Hepatocyte (in vitro differentiated cells): ENCODE measurements around the gene CD300A. TPM values are rescaled to one million over a fixed set of nuclear protein-coding genes. Genes with fewer than 3 reads are reported as not detected.

Experiments used
- DNase-seq: peaks from one replicate; pipeline ENCODE4 v3.0.0-alpha.2; 2016; ENCODE audit warnings: low spot score
- H2AFZ ChIP-seq: fragments of 200-600 bp; sonication (generic); 2 replicates; pipeline ENCODE4 v1.6.0; 2016; ENCODE audit warnings: antibody characterized with exemption, mild to moderate bottlenecking
- H3K27ac ChIP-seq: fragments of 200-600 bp; sonication (generic); 2 replicates; pipeline ENCODE4 v1.5.1; 2016; ENCODE audit warnings: mild to moderate bottlenecking
- H3K27me3 ChIP-seq: fragments of 200-600 bp; sonication (generic); 2 replicates; pipeline ENCODE4 v1.6.1; 2016
- H3K36me3 ChIP-seq: fragments of 200-600 bp; sonication (generic); replicated peaks from 2 replicates; pipeline ENCODE4 v1.5.1; 2016; ENCODE audit warnings: low read depth; ENCODE audit not compliant: insufficient read depth
- H3K4me1 ChIP-seq: fragments of 200-600 bp; sonication (generic); 2 replicates; pipeline ENCODE4 v1.5.1; 2016; ENCODE audit warnings: mild to moderate bottlenecking, moderate library complexity; ENCODE audit not compliant: insufficient read depth
- H3K4me2 ChIP-seq: fragments of 200-600 bp; sonication (generic); 2 replicates; pipeline ENCODE4 v1.6.0; 2016
- H3K4me3 ChIP-seq: fragments of 200-600 bp; sonication (generic); 2 replicates; pipeline ENCODE4 v1.5.1; 2016; ENCODE audit warnings: mild to moderate bottlenecking
- H3K79me2 ChIP-seq: fragments of 200-600 bp; sonication (generic); 2 replicates; pipeline ENCODE4 v1.6.0; 2017; ENCODE audit warnings: mild to moderate bottlenecking
- H3K9me2 ChIP-seq: fragments of 200-600 bp; sonication (generic); replicated peaks from 2 replicates; pipeline ENCODE4 v1.6.0; 2017; ENCODE audit warnings: mild to moderate bottlenecking; ENCODE audit not compliant: insufficient read depth
- H3K9me3 ChIP-seq: fragments of 200-600 bp; sonication (generic); 2 replicates; pipeline ENCODE4 v1.5.1; 2016; ENCODE audit warnings: low read depth, mild to moderate bottlenecking
- H4K20me1 ChIP-seq: fragments of 200-600 bp; sonication (generic); 2 replicates; pipeline ENCODE4 v1.6.0; 2016; ENCODE audit warnings: mild to moderate bottlenecking; ENCODE audit not compliant: insufficient read depth, poor library complexity, severe bottlenecking
- EZH2 ChIP-seq: fragments of 200-600 bp; sonication (generic); IDR thresholded peaks from 2 replicates; pipeline ENCODE4 v1.6.1; 2016; ENCODE audit warnings: antibody characterized with exemption, mild to moderate bottlenecking, borderline replicate concordance
- EZH2phosphoT487 ChIP-seq: fragments of 200-600 bp; sonication (generic); IDR thresholded peaks from one replicate; pipeline ENCODE4 v1.6.1; 2018; ENCODE audit warnings: antibody characterized with exemption, mild to moderate bottlenecking, low read depth, moderate library complexity; ENCODE audit not compliant: unreplicated experiment, severe bottlenecking
- WGBS: methylation state at CpG from one replicate; pipeline ENCODE4 v1.1.6; 2016; ENCODE audit warnings: low lambda C conversion rate; ENCODE audit errors: missing lambda C conversion rate; 5-methylcytosine and 5-hydroxymethylcytosine counted together
- polyA plus RNA-seq: library from polyadenylated mRNA; unstranded; fragments of >200 nt; fragmentation: Nextera tagmentation; extraction: Ambion mirVana; gene quantifications from 2 replicates; pipeline ENCODE4 v1.2.1, GENCODE V29; 2016
- total RNA-seq: library from RNA; depleted of rRNA; stranded (reverse); fragments of >200 nt; gene quantifications from 2 replicates; pipeline ENCODE4 v1.2.3, GENCODE V29; 2014
- TF ChIP-seq, protein P1 (sequence below): fragments of 200-600 bp; sonication (generic); IDR thresholded peaks from 2 replicates; pipeline ENCODE4 v1.5.1; 2016; ENCODE audit warnings: antibody characterized with exemption, mild to moderate bottlenecking; ENCODE audit not compliant: poor library complexity

Gene CD300A
- total and polyA plus RNA-seq, 2 experiments from 2014 or later = 0.22 to 1.1 TPM

DNA sequence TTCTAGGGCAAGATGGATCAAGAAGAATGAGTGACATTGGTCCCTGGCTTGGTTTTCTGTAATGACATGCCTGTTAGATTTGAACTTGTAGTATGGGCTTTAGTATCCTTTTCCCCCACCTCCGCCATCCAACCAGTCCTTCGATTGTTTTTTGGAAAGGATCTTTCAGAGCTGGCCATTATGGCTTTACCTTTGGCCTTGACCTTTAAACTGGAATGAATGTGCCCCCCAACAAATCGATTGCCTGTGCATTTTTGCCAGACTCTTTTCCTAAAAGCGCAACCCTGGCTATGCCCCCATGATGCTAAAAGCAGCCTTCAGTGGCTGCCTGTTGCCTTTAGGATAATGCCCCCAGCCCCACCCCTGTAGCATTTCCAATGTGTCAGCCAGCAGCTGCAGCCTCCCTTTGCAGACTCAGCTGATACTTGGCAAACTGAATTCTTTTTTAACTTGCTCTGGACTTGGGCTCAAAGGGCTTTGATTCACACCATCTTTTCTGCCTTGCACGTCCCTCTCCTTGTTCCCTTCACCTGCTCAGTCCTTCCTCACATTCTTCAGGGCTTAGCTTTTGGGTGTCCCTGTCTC is 30.6 kb upstream of the CD300A start:
- Histone ChIP-seq H3K36me3 (no peaks in the 10 kb centered on the region), H2AFZ (no peak overlapping the region), H3K4me3 (no peak overlapping the region), H3K4me1 (peaks cover 31% of the 10 kb centered on the region), H4K20me1 (peaks cover 24% of the 10 kb centered on the region), H3K79me2 (peaks cover 86% of the 10 kb centered on the region), H3K9me2 (no peaks in the 10 kb centered on the region), H3K27ac (peak overlapping the region; percentile 86), H3K4me2 (peak overlapping the region; percentile 89), H3K9me3 (no peaks in the 10 kb centered on the region), H3K27me3 (no peaks in the 10 kb centered on the region)
- WGBS = 66% methylated on average over 5 of the region's 5 CpGs
- no peak for DNase-seq
- TF ChIP-seq EZH2phosphoT487 = no peak
- TF ChIP-seq EZH2 = no peak
- TF ChIP-seq, protein P1, sequence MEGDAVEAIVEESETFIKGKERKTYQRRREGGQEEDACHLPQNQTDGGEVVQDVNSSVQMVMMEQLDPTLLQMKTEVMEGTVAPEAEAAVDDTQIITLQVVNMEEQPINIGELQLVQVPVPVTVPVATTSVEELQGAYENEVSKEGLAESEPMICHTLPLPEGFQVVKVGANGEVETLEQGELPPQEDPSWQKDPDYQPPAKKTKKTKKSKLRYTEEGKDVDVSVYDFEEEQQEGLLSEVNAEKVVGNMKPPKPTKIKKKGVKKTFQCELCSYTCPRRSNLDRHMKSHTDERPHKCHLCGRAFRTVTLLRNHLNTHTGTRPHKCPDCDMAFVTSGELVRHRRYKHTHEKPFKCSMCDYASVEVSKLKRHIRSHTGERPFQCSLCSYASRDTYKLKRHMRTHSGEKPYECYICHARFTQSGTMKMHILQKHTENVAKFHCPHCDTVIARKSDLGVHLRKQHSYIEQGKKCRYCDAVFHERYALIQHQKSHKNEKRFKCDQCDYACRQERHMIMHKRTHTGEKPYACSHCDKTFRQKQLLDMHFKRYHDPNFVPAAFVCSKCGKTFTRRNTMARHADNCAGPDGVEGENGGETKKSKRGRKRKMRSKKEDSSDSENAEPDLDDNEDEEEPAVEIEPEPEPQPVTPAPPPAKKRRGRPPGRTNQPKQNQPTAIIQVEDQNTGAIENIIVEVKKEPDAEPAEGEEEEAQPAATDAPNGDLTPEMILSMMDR = no peak

GRCh38 chr17:74437702-74438101 is 28.7 kb upstream of the CD300A start:
- 79% methylated on average over 2 of the region's 3 CpGs for WGBS
- Histone ChIP-seq H3K4me2 (no peak overlapping the region), H3K4me3 (no peak overlapping the region), H3K27ac (no peak overlapping the region), H3K36me3 (no peaks in the 10 kb centered on the region), H3K4me1 (peaks cover 40% of the 10 kb centered on the region), H4K20me1 (peaks cover 24% of the 10 kb centered on the region), H3K79me2 (peaks cover 87% of the 10 kb centered on the region), H3K9me3 (no peaks in the 10 kb centered on the region), H3K27me3 (no peaks in the 10 kb centered on the region), H2AFZ (no peak overlapping the region), H3K9me2 (no peaks in the 10 kb centered on the region)
- TF ChIP-seq, protein P1 = peak; percentile 48
- TF ChIP-seq EZH2 = no peak
- no peak for DNase-seq

GRCh38 chr17:74439691-74440567 is 26.5 kb upstream of the CD300A start:
- WGBS = 97% methylated on average over 31 of the region's 31 CpGs
- Histone ChIP-seq H3K36me3 (no peaks in the 10 kb centered on the region), H3K27ac (no peak overlapping the region), H3K79me2 (peaks cover 75% of the 10 kb centered on the region), H3K4me1 (peaks cover 43% of the 10 kb centered on the region), H3K9me3 (no peaks in the 10 kb centered on the region), H3K27me3 (no peaks in the 10 kb centered on the region), H3K4me2 (no peak overlapping the region), H2AFZ (no peak overlapping the region), H4K20me1 (peaks cover 19% of the 10 kb centered on the region), H3K4me3 (no peak overlapping the region), H3K9me2 (no peaks in the 10 kb centered on the region)
- no peak for DNase-seq
- TF ChIP-seq, protein P1 = no peak
- no peak for TF ChIP-seq EZH2
- no peak for TF ChIP-seq EZH2phosphoT487
